HUES6 (cell line): ENCODE measurements around the gene PTPRM.

Experiments
- H3K27ac ChIP-seq: 2 replicates; pipeline ENCODE4 v1.7.0; 2013; ENCODE audit warnings: low read depth, mild to moderate bottlenecking, low read length, inconsistent platforms
- H3K27me3 ChIP-seq: 2 replicates; pipeline ENCODE4 v1.6.1; 2013; ENCODE audit warnings: low read length; ENCODE audit not compliant: control insufficient read depth, insufficient read depth
- H3K36me3 ChIP-seq: 2 replicates; pipeline ENCODE4 v1.6.1; 2013; ENCODE audit warnings: low read length; ENCODE audit not compliant: control insufficient read depth, insufficient read depth
- H3K4me1 ChIP-seq: 2 replicates; pipeline ENCODE4 v1.6.1; 2013; ENCODE audit warnings: low read length; ENCODE audit not compliant: control insufficient read depth, insufficient read depth
- H3K4me3 ChIP-seq: 2 replicates; pipeline ENCODE4 v1.5.1; 2013; ENCODE audit warnings: low read depth, low read length
- H3K9ac ChIP-seq: one replicate; pipeline ENCODE4 v1.6.1; 2013; ENCODE audit warnings: mild to moderate bottlenecking, low read length
- H3K9me3 ChIP-seq: 2 replicates; pipeline ENCODE4 v1.6.1; 2013; ENCODE audit warnings: low read depth, low read length; ENCODE audit not compliant: control insufficient read depth, insufficient read depth

The PTPRM gene

DNA sequence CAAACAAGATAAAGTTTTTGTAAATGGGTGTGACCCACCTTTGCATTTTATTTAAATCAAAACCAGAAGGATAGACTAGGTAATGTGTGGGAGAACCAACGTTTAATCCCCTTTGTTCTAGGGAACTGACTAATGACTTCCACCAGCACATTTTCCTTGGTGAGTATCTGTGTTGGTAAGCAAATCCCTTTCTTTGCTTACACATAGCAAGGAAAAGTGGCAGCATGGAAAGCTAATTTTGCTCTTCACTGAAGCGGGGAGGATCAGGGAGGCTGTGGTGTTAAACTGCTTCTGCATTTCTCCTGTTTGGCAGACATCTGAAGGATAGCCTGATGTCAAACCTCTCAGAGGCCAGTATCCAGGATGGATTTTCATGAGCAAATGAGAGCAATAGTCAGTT, 331.1 kb downstream of the PTPRM start:
- Histone ChIP-seq H3K36me3 (no peaks in the 10 kb centered on the region), H3K9ac (no peak overlapping the region), H3K9me3 (no peaks in the 10 kb centered on the region), H3K4me3 (no peak overlapping the region), H3K27me3 (no peaks in the 10 kb centered on the region), H3K27ac (no peak overlapping the region), H3K4me1 (0 out of 2 replicates have a peak, but pooled peaks cover 5% of the 10 kb centered on the region)

DNA sequence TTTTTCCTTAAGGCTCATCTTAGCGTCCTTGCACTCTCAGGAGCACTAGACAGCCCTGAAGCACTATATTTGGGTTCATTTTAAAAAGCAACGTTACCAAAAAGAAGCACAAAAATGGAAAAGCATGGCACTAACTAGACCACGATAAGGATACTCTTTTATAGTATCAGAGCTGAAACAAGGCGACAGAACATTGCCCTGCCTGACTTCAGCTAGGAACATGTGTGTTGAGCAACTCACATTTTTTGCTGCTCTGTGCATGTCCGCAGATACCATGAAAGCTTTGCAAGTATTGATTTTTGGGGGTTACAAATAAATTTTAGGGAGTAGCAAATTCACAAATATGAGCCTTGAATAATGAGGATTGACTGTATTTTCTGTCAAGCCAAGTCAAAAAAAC, 332.0 kb downstream of the PTPRM start:
- no peaks in the 10 kb centered on the region for H3K9me3 ChIP-seq
- no peak overlapping the region for H3K4me3 ChIP-seq
- no peaks in the 10 kb centered on the region for H3K36me3 ChIP-seq
- no peaks in the 10 kb centered on the region for H3K27me3 ChIP-seq
- H3K9ac ChIP-seq: no peak overlapping the region
- H3K4me1 ChIP-seq: 0 out of 2 replicates have a peak, but pooled peaks cover 5% of the 10 kb centered on the region
- H3K27ac ChIP-seq: no peak overlapping the region

DNA sequence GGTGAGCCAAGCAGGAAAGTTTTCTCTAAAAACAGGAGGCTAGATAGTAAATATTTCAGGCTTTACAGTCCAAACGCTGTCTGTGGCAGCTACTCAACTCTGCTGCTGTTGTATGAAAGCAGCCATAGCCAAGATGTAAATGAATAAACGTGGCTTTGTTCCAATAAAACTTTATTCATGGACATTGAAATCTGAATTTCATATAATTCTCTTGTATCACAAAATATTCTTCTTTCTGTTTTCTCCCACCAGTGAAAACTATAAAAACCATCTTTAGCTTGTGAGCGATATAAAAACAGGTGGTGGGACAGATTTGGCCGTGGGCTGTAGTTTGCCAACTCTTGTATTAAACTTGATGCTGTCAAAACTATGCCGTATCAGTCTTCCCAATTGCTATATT, 333.0 kb downstream of the PTPRM start:
- Histone ChIP-seq H3K27me3 (no peaks in the 10 kb centered on the region), H3K4me3 (no peak overlapping the region), H3K4me1 (0 out of 2 replicates have a peak, but pooled peaks cover 5% of the 10 kb centered on the region), H3K36me3 (no peaks in the 10 kb centered on the region), H3K9ac (no peak overlapping the region), H3K27ac (no peak overlapping the region), H3K9me3 (no peaks in the 10 kb centered on the region)

DNA sequence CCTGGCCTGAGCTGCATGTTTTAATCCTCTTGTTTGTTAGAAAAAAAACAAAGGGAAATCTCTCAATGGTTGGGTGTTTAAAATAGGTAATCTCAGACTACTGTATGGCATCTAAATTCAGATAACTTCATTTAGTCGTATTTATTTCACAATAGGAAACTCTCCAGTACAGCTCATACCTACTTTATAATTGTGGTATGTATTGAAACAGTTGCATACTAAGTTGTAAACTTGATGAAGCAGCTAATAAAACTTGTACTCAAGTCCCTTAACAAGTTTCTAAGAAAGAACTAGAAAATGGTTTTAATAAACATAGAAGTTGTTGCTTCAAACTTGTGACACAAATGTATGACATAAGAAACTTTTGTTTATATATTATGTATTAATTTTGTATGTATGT, 334.5 kb downstream of the PTPRM start:
- H3K9ac ChIP-seq: no peak overlapping the region
- H3K36me3 ChIP-seq: no peaks in the 10 kb centered on the region
- H3K4me1 ChIP-seq: 0 out of 2 replicates have a peak, but pooled peaks cover 5% of the 10 kb centered on the region
- no peaks in the 10 kb centered on the region for H3K9me3 ChIP-seq
- H3K27ac ChIP-seq: no peak overlapping the region
- H3K27me3 ChIP-seq: no peaks in the 10 kb centered on the region
- H3K4me3 ChIP-seq: no peak overlapping the region

DNA sequence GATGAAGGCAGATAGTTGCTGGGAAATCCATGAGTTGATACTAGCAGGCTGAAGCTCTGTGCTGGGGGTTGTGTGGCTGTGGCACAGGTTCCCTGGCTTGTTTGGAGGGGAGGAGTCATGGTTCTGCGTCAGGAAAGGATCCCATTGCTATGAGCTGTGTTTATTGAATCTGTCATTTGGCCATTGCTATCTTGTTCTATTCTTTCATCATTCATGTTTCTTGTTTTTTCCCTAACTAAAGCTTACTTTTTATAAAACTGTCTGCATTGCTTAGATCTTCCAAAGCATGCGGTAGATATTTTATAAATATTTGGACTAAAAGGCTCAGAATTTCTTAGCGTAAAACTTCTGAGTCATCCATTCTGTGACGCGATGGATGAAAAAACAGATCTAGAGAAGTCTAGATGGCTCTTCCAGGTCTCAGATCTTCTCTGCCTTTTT, 335.3 kb downstream of the PTPRM start:
- H3K4me3 ChIP-seq: no peak overlapping the region
- H3K4me1 ChIP-seq: 0 out of 2 replicates have a peak, but pooled peaks cover 5% of the 10 kb centered on the region
- H3K27me3 ChIP-seq: no peaks in the 10 kb centered on the region
- H3K36me3 ChIP-seq: no peaks in the 10 kb centered on the region
- H3K9ac ChIP-seq: no peak overlapping the region
- no peaks in the 10 kb centered on the region for H3K9me3 ChIP-seq
- no peak overlapping the region for H3K27ac ChIP-seq

DNA sequence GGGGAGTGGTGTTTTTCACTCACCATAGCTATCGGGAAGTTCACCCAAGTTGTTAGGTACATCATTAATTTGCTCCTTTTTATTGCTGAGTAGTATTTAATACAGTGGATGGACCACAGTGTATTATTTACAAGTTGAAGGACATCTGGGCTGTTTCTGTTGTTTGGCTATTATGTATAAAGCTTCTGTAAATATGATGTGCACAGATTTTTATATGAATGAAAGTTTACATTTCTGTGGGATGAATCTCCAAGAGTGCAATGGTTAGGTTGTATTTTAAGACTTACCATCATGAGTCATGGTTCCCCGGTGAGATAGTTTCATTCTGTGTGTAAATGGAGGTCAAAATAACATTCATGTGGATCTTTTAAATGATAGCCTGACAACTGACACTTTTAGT, 337.4 kb downstream of the PTPRM start:
- no peak overlapping the region for H3K4me3 ChIP-seq
- H3K4me1 ChIP-seq: no peaks in the 10 kb centered on the region
- no peaks in the 10 kb centered on the region for H3K9me3 ChIP-seq
- no peak overlapping the region for H3K27ac ChIP-seq
- no peaks in the 10 kb centered on the region for H3K27me3 ChIP-seq
- no peaks in the 10 kb centered on the region for H3K36me3 ChIP-seq
- H3K9ac ChIP-seq: no peak overlapping the region

DNA sequence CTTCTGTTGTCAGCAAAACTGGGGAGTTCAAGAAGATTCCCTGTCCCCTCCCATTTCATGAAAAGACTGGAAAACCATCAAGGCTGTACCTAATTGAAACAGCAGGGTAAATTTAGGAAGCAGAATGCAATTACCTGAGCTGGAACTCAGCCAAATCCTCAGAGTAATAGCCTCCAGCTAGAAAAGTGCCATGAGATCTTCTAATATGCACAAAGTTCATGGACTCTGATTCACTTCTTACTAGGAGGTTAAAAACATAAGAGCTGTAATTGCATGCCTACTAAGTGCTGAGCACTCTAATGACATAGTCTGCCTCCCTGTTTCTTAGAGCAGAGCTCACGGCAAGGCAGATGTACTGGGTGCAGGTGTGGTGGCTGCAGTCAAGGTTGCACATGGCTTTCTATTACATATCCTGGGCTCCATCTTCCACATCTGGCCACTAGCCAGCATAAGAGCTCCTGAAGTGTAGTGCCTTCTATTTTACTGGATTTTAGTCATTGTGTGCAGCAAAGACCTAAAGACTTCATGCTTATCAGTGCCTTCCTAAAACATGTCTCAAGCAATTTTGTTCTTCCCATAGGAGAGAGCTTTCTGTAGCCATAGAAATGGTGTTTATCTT, 341.7 kb downstream of the PTPRM start:
- Histone ChIP-seq H3K36me3 (no peaks in the 10 kb centered on the region), H3K4me1 (no peaks in the 10 kb centered on the region), H3K27me3 (no peaks in the 10 kb centered on the region), H3K9ac (no peak overlapping the region), H3K4me3 (no peak overlapping the region), H3K27ac (no peak overlapping the region), H3K9me3 (no peaks in the 10 kb centered on the region)

DNA sequence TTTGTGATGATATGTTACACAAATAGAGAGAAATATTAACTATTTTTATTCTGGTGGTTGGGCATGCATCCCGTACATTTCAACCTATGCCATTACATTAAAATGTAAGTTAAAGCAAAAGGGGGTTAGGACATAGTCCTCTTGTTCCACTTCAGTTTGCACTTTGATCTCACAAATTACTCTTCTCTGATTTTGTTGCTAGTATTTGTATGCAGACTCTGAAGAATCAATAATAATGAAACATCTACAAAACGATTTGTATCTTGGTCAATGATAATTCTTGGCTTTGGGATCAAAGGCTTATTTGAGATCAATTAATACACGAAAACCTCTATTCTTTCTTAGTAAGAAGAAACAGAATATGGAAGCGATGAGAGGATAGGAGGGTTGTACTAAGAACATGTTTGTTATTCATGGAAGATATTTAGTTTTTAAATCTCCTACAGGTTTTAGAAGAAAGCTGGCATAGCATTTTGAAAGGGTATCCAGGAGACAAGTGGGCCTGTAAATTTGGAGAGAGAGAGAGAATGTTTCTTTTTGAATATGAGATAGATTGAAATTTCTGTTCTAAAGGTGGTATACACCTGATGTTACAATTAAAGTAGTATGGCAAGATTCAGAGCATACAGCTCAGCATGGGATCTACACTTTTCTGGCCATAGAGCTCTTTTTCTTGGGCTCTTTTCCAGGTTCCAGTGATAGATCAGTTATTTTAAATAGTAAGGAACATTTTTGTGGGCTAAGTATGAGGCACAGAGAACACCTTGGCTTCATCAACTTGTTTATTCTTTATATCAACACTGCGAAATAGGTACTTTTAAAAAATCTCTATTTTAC, 347.9 kb downstream of the PTPRM start:
- no peaks in the 10 kb centered on the region for H3K36me3 ChIP-seq
- H3K4me3 ChIP-seq: no peak overlapping the region
- H3K4me1 ChIP-seq: no peaks in the 10 kb centered on the region
- H3K27me3 ChIP-seq: no peaks in the 10 kb centered on the region
- no peaks in the 10 kb centered on the region for H3K9me3 ChIP-seq
- H3K27ac ChIP-seq: no peak overlapping the region
- H3K9ac ChIP-seq: no peak overlapping the region

DNA sequence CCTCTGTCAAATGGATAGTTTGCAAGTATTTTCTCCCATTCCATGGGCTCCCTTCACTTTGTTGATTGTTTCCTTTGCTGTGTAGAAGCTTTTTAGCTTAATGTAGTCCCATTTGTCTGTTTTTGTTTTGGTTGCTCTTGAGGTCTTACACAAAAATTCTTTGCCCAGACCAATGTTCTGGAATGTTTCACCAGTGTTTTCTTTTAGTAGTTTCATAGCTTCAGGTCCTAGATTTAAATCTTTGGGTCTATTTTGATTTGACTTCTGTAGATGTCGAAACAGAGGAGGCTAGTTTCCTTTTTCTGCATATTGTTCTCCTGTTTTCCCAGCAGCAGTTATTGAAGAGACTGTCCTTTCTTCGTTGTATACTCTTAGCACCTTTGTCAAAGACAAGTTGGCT, 351.6 kb downstream of the PTPRM start:
- no peak overlapping the region for H3K27ac ChIP-seq
- no peak overlapping the region for H3K4me3 ChIP-seq
- H3K27me3 ChIP-seq: no peaks in the 10 kb centered on the region
- no peak overlapping the region for H3K9ac ChIP-seq
- H3K4me1 ChIP-seq: no peaks in the 10 kb centered on the region; the same call in 1 of the 2 replicates
- no peaks in the 10 kb centered on the region for H3K9me3 ChIP-seq
- no peaks in the 10 kb centered on the region for H3K36me3 ChIP-seq

DNA sequence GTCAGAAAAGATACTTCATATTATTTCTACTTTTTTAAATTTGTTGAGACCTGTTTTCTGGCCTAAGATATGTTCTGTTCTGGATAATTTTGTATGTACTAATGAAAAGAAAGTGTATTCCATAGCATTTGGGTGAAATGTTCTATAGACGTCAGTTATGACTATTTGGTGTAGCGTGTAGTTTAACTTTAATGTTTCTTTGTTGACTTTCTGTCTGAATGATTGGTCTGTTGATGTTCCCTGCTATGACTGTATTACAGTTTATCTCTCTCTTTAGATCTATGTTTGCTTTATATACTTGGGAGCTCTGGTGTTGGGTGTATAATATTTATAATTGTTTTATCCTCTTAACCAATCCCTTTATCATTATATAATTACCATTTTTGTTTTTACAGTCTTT, 352.4 kb downstream of the PTPRM start:
- no peaks in the 10 kb centered on the region for H3K36me3 ChIP-seq
- no peaks in the 10 kb centered on the region for H3K9me3 ChIP-seq
- no peak overlapping the region for H3K4me3 ChIP-seq
- no peak overlapping the region for H3K27ac ChIP-seq
- no peaks in the 10 kb centered on the region for H3K27me3 ChIP-seq
- no peaks in the 10 kb centered on the region; the same call in 1 of the 2 replicates for H3K4me1 ChIP-seq
- H3K9ac ChIP-seq: no peak overlapping the region

DNA sequence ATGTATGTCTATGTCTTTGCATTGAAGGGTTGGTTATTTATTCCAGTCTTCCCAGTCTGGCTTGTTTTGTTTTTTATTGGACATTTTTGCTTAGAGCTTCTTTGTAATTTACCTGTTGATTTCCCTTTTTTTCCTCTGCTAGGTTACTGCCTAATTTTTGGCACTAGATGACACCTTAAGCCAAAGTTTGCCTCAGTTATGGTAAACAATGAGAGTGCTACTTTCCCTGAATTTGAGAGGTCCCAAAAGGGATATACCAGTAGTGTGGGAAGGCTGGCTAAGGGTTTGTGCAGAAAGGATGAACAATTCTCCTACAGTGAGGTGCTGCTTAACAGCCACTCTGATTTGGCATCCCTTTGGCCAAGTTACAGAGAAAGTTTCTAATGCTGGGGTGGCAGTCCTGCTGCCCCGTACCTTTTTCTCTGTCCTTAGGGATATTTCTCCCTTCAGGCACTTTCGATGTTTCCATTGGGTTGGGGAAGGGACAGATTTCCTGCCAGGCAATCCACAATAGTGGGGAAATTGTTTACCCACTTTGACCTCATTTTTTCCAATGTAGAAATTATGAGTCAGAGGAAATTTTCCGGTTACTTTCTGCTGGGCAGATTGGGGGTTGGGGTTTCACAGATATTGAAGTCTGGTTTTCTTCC, 354.9 kb downstream of the PTPRM start:
- Histone ChIP-seq H3K4me3 (no peak overlapping the region), H3K36me3 (no peaks in the 10 kb centered on the region), H3K27ac (no peak overlapping the region), H3K9me3 (no peaks in the 10 kb centered on the region), H3K9ac (no peak overlapping the region), H3K4me1 (no peaks in the 10 kb centered on the region; the same call in 1 of the 2 replicates), H3K27me3 (no peaks in the 10 kb centered on the region)
